Activated naive CD4-positive, alpha-beta T cell treated with anti-CD3 and anti-CD28 coated beads, Interleukin-2, amount 50 U/mL, for 72 hours (primary cell): Measurements from ENCODE around the gene RMDN2. TPM values are rescaled to one million over a fixed set of nuclear protein-coding genes. Genes with fewer than 3 reads are reported as not detected.
"Not testable (repeated sequence)": the region's sequence is repeated elsewhere in the genome, so short reads cannot be mapped to it uniquely, and the experiment has no call there.

Experiments
- ATAC-seq, 2 donors: fragments of 150-1000 bp; cut with Tn5 transposase; 2 replicates each; pipeline ENCODE4 v1.10.0; 2021; ENCODE audit warnings: mild to moderate bottlenecking in 2 of 2, moderate library complexity in 2 of 2
- DNase-seq, 2 donors: peaks; one replicate each; pipeline ENCODE4 v3.0.0; 2021 to 2022; ENCODE audit warnings: low spot score in 2 of 2
- H3K27ac Mint-ChIP-seq, 2 donors: one replicate each; pipeline ENCODE4 v1.8.0; 2022; ENCODE audit warnings: mild to moderate bottlenecking in 2 of 2, mixed read lengths in 2 of 2
- H3K36me3 Mint-ChIP-seq, 2 donors: one replicate each; pipeline ENCODE4 v1.8.0; 2022; ENCODE audit warnings: mixed read lengths in 2 of 2
- H3K9me3 Mint-ChIP-seq, 2 donors: one replicate each; pipeline ENCODE4 v1.8.0; 2022; ENCODE audit warnings: mixed read lengths in 2 of 2
- total RNA-seq, 2 donors: library from RNA; stranded (reverse); gene quantifications; one replicate each; pipeline ENCODE4 v1.2.3, GENCODE V29; 2022

RMDN2 gene
- total RNA-seq, 2 donors from 2014 or later = 0.75 to 1.5 TPM

DNA sequence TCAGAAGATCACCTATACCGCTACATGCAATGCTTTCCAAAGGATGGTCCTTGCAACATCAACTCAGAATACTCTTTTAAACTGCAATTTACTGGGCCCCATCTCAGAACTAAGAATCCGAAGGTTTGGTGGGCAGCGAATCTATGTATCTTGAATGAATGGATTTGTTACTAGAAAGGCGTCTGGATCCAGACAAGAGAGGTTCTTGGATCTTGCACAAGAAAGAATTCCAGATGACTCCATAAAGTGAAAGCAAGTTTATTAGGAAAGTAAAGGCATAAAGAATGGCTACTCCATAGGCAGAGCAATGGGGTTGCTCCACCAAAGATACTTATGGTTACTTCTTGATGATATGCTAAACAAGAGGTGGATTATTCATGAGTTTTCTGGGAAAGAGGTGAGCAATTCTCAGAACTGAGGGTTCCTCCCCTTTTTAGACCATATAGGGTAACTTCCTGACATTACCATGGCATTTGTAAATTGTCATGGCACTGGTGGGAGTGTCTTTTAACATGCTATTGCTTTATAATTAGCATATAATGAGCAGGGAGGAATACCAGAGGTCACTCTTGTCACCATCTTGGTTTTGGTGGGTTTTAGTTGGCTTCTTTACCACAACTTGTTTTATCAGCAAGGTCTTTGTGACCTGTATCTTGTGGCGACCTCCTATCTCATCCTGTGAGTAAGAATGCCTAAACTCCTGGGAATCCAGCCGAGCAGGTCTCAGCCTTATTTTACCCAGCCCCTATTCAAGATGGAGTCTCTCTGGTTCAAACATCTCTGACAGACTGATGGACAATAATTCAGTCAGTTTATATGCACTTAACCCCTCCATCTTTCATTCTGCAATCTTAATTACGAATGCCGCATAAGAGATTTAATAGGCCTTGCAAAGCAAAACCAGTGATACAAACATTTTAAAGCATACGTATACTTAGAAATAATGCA lies 7.5 kb upstream of the RMDN2 start:
- ATAC-seq (no peak), DNase-seq (no peak)
- H3K27ac Mint-ChIP-seq = no peak overlapping the region
- H3K9me3 Mint-ChIP-seq = no peaks in the 10 kb centered on the region
- H3K36me3 Mint-ChIP-seq = no peaks in the 10 kb centered on the region

DNA sequence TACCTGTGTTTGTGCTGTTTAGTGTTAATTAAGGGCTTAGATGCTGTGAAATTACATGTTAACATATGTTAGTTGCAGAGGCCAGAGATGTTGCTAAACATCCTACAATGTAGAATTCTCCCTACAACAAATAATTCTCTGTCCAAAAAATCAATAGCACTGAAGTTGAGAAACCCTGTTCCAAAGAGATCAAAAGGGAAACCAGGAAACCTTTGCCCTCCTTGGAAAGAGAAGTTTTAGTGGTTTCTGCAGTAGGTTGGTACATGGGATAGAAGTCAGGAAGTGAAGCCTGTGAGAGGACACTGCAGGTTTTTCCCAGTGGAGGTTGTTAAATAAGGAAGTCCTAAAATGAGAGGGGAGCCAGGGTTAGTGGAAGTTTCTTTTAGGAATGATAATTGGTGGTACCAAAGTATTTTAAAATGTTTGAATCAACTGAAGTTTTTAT lies 6.3 kb upstream of the RMDN2 start:
- H3K9me3 Mint-ChIP-seq = no peaks in the 10 kb centered on the region
- ATAC-seq = no peak
- H3K36me3 Mint-ChIP-seq = no peaks in the 10 kb centered on the region
- no peak for DNase-seq
- no peak overlapping the region for H3K27ac Mint-ChIP-seq

DNA sequence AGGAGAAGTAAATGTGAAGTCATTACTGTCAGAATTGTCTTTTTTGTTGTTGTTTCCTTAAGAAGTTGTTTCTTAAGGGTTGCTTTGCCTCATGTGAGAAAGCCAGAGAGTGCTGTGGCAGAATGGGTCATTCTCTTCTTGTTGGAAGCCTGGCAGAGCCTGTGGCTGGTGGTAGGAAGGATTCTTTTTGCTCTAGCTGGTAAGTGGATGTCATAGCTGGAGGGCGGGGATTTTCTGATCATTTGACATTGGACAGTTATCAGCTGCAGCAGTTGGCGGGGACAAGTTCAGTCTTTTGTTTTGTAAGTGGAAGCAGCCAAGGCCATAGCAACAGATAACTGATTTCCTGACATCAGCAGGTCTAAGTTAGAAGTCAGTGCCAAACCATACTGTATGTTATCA lies 5.5 kb upstream of the RMDN2 start:
- ATAC-seq = no peak
- Mint-ChIP-seq H3K27ac (no peak overlapping the region), H3K9me3 (no peaks in the 10 kb centered on the region), H3K36me3 (peaks cover 0 to 4% of the 10 kb centered on the region in 2 donors)
- DNase-seq = no peak

DNA sequence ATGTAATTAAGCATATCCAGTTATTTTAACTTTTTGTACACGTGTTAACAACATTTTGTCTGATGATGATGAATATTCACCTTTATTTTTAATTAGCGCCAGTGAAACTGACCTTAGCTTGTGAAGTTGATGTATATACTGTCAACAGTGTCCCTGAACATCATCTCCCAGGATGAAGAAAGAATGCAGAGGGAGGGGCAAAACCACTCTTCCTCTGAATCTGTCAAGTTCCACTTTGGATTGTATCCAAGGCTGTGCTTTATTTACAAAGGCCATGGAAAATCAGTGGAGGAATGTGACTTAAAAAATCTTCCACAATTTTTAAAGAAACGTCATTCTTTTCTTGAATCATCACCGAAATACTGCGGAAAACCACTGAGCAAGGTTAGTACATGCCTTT lies 4.5 kb upstream of the RMDN2 start:
- no peak overlapping the region for H3K27ac Mint-ChIP-seq
- DNase-seq (no peak), ATAC-seq (no peak)
- H3K36me3 Mint-ChIP-seq = peaks cover 0 to 8% of the 10 kb centered on the region in 2 donors
- no peaks in the 10 kb centered on the region for H3K9me3 Mint-ChIP-seq

DNA sequence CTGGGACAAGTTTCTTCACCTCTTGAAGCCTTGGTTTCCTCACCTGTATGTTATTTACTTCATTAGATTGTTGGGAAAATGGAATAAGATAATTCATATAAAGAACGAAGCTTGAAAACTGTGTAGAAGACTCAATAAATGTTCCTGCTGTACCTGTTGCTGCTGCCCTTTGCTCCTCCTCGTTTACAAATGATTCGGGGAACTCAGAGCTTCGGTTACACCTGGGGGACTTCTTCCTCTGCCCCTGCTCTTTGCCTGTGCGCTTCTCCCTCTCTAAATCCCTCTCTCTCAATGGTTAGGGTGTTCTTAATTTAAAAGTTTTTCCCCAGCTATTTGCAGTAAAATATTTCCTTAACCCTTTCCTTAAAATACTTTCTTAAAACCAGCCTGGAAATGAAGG lies 3.3 kb upstream of the RMDN2 start:
- peaks cover 0 to 8% of the 10 kb centered on the region in 2 donors for H3K36me3 Mint-ChIP-seq
- no peak overlapping the region for H3K27ac Mint-ChIP-seq
- ATAC-seq = no peak
- no peak for DNase-seq
- no peaks in the 10 kb centered on the region for H3K9me3 Mint-ChIP-seq

DNA sequence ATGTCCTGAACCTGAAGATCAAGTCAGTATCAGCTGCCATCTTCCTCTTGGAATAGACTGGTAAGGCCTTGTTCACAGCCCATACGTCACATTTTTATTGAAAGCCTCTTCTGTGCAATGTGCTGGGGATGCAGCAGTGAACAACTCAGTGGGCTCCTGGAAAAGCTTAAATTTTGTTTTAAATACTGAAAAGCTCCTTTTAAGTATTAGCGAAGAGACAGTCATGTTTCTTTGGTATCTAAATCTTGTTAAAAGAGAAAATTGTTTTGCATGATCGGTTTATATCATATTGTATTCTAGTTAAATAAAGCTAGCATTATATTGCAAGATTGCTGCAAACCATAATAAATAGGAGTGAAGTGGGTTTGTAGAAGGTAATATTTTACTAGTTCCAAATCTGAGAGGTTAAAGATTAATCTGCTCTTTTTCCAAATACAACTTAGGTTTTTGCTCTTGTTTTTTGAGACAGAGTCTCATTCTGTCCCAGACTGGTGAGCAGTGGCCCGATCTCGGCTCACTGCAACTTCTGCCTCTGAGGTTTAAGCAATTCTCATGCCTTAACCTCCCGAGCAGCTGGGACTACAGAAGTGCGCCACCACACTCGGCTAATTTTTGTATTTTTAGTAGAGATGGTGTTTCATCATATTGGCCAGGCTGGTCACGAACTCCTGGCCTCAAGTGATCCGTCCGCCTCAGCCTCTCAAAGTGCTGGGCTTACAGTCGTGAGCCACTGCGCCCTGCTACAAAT lies 1.6 kb upstream of the RMDN2 start:
- ATAC-seq (no peak), DNase-seq (no peak)
- Mint-ChIP-seq H3K27ac (no peak overlapping the region), H3K9me3 (no peaks in the 10 kb centered on the region), H3K36me3 (peaks cover 0 to 8% of the 10 kb centered on the region in 2 donors)

DNA sequence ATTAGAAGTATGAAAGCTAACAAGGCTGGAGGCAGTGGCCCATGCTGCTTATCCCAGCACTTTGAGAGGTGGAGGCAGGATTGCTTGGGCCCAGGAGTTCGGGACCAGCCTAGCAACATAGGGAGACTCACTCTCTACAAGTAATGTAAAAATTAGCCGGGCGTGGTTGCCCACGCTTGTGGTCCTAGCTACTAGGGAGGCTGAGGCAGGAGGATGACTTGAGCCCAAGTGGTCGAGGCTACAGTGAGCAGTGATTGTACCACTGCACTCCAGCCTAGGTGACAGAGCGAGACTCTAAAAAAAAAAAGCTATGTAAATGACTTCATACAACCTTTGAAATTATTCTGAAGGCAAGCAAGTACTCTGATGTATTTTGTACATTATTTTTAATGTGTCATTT lies 1.5 kb downstream of the RMDN2 start:
- DNase-seq (no peak), ATAC-seq (no peak)
- Mint-ChIP-seq H3K9me3 (no peaks in the 10 kb centered on the region), H3K36me3 (peaks cover 5 to 8% of the 10 kb centered on the region in 2 donors), H3K27ac (no peak overlapping the region)

DNA sequence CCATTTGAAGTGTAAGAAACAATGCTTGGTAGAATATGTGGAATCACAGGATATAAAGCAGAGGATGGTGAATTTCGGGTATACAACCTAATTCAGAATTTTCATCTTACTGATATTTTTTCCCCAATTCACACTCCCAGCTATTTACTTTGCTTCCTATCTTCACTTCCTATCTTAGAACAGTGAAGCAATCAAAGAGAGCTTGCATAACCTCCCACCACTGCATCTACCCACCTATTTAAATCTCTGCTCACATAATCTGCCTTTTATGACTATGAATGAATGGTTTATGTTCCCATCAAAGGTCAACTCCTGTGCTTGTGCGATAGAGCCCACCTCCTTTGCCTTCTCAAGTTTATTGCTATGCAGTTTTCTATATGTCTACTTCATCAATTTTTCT lies 3.3 kb downstream of the RMDN2 start:
- no peaks in the 10 kb centered on the region for H3K9me3 Mint-ChIP-seq
- DNase-seq (no peak), ATAC-seq (no peak)
- H3K27ac Mint-ChIP-seq = no peak overlapping the region
- peaks cover 9 to 11% of the 10 kb centered on the region in 2 donors for H3K36me3 Mint-ChIP-seq

DNA sequence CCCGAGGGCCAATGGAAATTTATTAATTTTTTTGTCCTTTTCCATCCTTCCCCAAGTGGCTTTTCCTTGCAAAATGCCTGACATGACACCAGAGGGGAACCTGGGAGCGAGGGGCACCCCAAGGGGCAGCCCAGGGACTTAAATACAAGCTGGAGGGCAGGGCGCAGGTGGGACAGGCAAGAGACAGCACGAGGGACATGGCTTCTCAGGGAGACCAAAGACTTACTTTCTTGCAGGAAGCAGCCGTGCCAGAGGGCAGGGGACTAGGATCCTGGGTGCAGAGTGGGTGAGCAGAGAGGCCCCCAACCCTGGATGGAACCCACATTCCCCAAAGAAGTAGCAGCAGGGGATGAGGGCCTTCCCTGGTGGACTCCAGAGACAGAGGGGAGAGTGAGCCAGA lies 5.3 kb downstream of the RMDN2 start:
- H3K27ac Mint-ChIP-seq, ATAC-seq, DNase-seq, H3K9me3 Mint-ChIP-seq: not testable (repeated sequence)
- H3K36me3 Mint-ChIP-seq = peaks cover 5 to 16% of the 10 kb centered on the region in 2 donors

DNA sequence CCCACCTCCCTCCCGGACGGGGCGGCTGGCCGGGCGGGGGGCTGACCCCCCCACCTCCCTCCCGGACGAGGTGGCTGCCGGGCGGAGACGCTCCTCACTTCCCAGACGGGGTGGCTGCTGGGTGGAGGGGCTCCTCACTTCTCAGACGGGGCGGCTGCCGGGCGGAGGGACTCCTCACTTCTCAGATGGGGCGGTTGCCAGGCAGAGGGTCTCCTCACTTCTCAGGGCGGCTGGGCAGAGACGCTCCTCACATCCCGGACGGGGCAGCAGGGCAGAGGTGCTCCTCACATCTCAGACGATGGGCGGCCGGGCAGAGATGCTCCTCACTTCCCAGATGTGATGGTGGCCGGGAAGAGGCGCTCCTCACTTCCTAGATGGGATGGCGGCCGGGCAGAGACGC lies 7.8 kb downstream of the RMDN2 start:
- not testable (repeated sequence) for H3K27ac Mint-ChIP-seq, H3K9me3 Mint-ChIP-seq, DNase-seq, ATAC-seq
- peaks cover 11 to 23% of the 10 kb centered on the region in 2 donors for H3K36me3 Mint-ChIP-seq

DNA sequence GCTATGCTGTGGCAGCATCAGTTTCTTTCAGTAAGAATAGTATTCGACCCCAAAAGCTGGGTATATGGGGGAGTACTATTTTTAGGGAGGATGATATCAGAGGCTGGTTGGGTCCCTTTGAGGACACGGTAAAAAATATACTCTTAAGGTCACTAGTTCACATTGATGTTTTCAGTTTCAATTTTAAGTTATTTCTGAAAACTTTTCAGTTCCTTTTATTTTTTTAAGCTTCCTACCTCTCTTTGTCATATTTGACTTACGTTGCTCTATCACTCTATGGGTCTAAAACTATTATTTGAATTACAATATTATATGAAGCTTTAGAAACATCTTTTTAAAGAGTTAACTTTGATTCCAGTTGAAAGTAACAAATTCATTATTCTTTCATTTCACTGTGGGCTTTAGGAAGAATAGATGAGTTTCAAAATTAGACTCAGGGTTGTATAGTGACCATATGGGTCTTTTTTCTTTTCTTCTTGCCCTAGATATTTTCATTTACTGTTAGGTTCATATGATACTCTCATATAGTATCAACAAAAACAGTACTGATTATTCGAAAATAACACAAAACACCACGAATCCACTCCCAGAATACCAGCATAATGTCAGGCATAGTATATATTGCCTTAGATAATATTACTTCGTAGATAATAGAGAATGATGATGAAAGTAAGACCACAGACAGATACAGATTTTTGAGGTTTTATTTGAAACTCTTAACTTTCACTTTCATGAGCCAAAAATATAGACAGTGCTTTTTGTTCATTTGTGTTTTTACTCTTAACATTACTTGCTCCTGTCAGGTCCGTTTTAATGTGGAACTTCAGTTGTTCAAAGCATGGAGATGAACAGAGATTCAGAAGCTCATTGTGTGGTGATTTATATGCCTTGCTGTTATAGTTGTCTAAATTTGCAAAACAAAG lies 9.8 kb downstream of the RMDN2 start:
- Mint-ChIP-seq H3K36me3 (peaks cover 24 to 41% of the 10 kb centered on the region in 2 donors), H3K27ac (peak overlapping the region; percentile 31 to 71), H3K9me3 (peaks cover 15 to 20% of the 10 kb centered on the region in 2 donors)
- DNase-seq = no peak
- peak; percentile 32 to 49 for ATAC-seq

DNA sequence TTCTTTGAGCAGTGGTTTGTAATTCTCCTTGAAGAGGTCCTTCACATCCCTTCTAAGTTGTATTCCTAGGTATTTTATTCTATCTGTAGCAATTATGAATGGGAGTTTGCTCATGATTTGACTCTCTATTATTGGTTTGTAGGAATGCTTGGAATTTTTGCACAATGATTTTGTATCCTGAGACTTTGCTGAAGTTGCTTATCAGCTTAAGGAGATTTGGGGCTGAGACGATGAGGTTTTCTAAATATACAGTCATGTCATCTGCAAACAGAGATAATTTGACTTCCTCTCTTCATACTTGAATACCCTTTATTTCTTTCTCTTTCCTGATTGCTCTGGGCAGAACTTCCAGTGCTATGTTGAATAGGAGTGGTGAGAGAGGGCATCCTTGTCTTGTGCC lies 12.5 kb downstream of the RMDN2 start:
- Mint-ChIP-seq H3K9me3 (peaks cover 25 to 30% of the 10 kb centered on the region in 2 donors), H3K36me3 (peaks cover 35 to 46% of the 10 kb centered on the region in 2 donors)
- H3K27ac Mint-ChIP-seq, ATAC-seq, DNase-seq: not testable (repeated sequence)

DNA sequence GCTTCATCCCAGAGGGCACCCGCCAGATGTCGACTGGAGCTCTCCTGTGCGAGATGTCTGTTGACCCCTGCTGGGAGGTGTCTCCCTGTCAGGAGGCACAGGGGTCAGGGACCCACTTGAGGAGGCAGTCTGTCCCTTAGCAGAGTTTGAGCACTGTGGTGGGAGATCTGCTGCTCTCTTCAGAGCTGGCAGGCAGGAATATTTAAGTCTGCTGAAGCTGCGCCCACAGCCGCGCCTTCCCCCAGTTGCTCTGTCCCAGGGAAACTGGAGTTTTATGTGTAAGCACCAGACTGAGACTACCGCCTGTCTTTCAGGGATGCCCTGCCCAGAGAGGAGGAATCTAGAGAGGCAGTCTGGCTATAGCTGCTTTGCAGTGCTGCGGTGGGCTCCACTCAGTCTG lies 16.2 kb downstream of the RMDN2 start:
- Mint-ChIP-seq H3K36me3 (peaks cover 30 to 36% of the 10 kb centered on the region in 2 donors), H3K9me3 (peaks cover 25 to 30% of the 10 kb centered on the region in 2 donors)
- H3K27ac Mint-ChIP-seq, ATAC-seq, DNase-seq: not testable (repeated sequence)

DNA sequence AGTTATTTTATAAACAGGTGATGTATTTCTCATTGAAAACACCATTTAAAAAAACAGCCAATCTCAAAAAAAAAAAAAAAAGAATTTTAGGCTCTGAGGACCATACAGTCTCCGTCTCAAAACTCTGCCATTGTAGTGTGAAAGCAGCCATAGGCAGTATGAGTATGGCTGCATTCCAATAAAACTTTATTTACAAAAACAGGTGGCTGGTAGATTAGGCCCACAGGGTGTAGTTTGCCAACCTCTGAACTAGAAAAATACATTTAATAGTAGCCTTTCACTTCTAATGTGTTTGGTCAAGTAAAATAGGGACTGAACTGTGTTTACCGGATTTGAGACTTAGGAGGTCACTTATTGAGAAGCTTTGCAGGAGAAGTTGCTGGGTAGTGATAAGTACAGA lies 19.2 kb downstream of the RMDN2 start:
- H3K9me3 Mint-ChIP-seq = peaks cover 14% of the 10 kb centered on the region in 2 donors
- no peak for DNase-seq
- peaks cover 16 to 17% of the 10 kb centered on the region in 2 donors for H3K36me3 Mint-ChIP-seq
- no peak for ATAC-seq
- H3K27ac Mint-ChIP-seq = no peak overlapping the region

DNA sequence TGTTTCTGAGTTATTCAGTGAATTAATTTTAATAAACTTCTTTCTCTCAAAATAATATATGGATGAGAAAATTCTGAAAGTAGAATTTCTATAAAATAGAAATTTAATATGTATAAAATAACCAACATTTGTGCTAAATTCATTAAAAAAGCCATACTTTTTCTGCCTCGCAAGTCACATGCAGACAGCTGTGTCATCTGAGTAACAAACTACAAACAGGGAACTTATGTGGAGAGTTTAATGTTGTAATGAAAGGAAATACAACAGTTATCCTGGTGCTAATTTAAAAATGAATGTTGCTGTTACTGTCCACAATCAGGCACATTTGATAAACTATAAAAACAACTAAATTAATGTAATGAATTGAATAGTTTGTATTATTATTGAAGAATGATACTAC lies 22.2 kb downstream of the RMDN2 start:
- DNase-seq (no peak), ATAC-seq (no peak)
- Mint-ChIP-seq H3K36me3 (no peaks in the 10 kb centered on the region), H3K9me3 (no peaks in the 10 kb centered on the region), H3K27ac (no peak overlapping the region)

DNA sequence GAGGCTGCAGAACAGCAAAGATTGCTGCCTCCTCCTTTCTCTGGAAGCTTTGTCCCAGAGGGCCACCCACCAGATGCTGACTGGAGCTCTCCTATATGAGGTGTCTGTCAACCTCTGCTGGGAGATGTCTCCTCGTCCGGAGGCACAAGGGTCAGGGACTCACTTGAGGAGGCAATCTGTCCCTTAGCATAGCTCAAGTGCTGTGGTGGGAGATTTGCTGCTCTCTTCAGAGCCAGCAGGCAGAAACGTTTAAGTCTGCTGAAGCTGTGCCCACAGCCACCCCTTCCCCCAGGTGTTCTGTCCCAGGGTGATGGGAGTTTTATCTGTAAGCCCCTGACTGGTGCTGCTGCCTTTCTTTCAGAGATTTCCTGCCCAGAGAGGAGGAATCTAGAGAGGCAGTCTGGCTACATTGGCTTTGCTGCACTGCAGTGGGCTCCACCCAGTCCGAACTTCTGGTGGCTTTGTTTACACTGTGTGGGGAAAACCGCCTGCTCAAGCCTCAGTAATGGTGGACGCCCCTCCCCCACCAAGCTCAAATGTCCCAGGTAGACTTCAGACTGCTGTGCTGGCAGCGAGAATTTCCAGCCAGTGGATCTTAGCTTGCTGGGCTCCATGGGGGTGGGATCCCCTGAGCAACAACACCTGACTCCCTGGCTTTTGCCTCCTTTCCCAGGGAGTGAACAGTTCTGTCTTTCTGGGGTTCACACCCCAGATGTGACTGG lies 37.1 kb downstream of the RMDN2 start:
- Mint-ChIP-seq H3K36me3 (peaks cover 33 to 34% of the 10 kb centered on the region in 2 donors), H3K9me3 (peaks cover 19 to 37% of the 10 kb centered on the region in 2 donors)
- not testable (repeated sequence) for DNase-seq, ATAC-seq, H3K27ac Mint-ChIP-seq
